GM18511 (cell line): ENCODE data around the gene SLC24A3.

Experiments
- ATAC-seq: cut with Tn5 transposase; IDR thresholded peaks from one replicate; pipeline ENCODE4 v1.9.1; 2021; ENCODE audit warnings: mild to moderate bottlenecking, moderate library complexity; ENCODE audit not compliant: unreplicated experiment

SLC24A3 gene

DNA sequence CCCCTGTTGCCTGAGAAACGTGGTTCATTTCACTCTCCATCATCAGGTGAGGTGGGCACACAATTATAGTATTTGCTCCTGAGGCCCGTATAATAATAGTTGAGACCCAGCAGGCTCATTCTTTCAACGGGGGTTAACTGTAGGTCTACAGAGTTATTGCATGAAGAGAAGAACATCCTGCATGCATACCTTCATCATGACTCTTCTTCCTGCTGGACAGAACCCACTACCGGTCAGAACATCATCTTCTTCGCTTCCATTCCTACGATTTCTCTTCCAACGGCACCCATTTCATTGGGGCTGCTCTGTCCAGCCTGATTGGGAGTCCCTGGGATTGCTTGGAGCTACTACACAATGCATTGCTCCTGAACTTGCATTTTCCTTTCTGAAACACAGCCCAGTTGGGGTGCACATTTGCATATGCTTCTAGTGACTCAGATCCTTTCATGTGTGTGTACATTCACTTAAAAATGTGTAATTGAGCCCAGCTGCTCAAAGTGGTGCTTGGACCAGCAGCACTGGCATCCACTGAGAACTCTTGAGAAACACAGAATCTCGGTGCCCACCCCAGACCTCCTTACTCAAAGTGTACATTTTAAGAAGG, 57.4 kb downstream of the SLC24A3 start:
- ATAC-seq = no peak

DNA sequence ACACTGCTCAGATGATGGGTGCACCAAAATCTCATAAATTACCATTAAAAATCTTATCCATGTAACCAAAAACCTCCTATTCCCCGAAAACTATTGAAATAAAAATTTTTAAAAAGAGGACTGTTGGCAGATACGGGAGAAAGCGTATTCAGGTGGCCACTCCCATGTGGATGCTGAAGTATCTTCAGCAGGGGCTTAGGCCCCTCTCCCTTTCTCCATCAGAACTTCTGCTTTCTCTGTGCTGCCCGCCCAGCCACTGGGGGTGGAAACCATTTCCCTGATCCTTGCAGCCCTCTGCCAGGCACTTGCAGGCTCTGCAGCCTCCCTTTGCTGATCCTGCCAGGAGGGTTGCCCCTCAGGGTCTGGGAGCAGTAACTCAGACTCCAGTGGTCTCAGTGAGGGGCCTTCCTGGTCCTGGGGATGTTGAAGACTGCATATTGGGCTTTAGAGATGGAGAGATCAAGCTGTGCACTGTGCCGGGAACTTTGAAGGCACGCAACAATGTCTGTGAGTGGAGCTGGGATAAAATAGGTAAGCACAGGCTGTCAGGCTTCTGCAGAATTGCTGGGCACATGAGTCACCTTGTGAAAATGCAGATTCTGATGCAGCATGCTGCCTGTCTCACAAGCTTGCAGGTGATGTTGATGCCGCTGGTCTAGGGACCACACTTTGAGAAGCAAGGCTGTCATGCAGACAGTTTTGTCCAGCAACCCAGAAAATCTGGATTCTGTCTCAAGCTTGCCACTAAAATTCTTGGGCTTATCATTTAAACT, 59.6 kb downstream of the SLC24A3 start:
- ATAC-seq = no peak

DNA sequence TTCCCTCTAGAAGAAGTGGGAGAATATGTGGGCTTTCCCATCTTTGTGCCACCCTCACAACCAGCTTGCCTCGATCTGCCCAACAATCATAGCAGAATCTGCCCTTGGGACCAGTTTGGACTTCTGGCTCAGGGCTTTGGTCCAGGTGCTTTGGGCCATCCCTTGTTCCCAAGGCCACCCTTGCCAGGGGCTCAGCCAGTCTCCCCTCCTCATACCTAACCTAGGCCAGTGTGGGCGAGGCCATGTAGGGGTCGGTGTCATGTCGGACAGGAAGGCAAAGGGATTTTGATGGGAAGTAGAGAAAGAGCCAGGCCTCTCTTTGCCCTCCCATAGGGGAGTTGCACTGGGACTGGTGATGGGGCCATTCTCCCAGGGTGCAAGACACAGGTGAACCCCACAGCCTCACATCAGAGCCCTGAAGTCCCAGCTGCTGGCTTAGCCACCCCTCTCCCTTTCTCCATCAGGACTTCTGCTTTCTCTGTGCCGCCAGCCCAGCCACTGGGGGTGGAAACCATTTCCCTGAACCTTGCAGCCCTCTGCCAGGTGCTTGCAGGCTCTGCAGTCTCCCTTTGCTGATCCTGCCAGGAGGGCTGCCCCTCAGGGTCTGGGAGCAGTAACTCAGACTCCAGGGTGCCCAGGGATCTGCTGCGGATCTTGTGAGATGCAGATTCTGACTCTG, 60.7 kb downstream of the SLC24A3 start:
- no peak for ATAC-seq

DNA sequence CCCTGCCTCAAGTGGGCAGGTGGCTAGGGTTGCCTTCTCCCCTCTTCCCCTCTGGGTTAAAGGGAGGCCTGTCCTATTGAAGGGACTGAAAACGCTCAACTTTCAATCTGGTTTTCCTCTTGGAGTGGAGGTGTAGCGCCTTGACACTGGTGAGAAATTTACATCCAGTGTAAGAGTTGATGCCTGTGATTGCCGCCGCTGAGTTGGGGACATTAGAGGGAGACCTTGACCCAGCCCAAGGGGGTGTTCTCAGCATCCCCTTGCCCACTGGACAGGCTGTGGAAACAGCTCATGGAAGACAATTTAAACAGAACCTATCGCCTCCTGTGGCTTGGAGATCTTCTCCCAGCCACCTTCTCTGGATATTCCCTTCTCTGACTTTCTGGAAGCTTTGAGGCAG, 61.6 kb downstream of the SLC24A3 start:
- no peak for ATAC-seq

DNA sequence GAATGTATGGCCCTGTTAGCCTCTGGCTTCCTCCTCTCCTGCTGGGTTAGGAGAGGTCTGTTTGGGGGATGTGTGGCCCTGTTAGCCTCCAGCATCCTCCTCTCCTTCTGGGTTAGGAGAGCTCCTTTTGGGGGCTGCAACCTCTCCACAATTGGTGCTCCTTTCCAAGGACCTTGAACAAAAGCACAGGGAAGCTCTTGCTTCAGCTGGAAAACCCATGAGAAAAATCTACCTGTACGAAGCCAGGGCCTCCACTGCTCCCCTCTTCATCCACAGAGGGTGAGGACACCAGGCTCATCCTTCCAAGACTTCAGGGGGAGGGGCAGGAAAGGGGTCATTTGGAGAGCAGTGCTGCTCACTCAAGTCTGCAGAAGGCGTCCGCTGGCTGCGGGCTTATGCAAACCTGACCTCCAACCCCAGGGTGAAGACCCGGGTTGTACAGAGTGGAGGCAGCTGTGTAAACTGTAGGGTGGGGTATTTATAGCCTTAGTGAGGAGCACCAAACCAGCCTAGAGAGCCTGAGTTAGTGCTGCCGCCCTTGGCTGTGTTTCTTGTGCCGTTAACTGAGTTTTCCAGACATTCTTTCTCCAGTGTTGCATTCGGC, 62.1 kb downstream of the SLC24A3 start:
- ATAC-seq = no peak

DNA sequence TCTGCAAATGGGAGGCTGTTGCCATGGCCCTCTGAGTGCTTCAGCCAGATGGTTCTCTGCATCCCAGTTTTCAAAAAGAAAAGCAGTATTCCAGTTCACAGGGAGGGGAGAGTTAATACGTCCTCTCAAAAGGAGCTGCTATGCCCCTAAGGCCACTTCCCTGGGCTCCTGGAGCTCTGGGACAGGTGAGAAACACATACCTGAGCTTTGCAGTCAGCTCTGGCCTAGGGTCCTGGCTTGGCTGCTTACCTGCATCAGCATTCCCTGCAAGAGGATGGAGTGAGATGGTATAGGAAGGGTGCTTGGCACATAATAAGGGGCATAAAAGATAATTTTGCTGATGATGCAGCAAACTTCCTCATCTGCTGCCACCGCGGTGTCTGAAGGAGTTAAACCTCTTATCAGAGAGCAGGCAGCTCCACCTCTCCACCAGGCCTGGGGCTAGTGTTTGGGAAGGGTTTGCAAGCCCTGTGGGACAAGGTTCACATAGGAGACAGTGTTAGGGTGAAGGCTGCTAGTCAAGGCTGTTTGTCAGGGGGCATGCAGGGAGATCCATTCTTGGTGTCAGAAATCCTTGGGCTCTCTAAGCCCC, 62.7 kb downstream of the SLC24A3 start:
- no peak for ATAC-seq

DNA sequence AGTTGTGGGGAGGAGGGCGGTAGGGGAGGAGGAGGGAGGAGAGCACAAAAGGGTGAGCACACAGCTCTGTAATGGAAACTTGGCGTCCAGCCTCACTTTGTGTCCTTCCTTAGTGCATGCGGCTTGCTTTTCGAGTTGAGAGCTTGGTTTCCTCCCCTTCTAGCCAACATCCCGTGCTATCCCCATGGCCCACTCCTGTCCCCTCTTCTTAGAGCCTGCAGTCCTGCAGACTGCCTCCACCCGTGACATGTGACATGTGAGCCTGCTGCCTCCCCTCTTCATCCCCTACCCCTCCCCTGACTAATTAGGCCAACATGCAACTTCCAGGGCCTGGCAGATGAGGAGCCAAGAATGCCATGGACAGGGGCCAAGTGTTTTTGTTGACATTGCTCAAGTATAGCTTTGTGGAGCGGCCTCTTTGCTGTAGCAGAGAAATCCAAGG, 63.2 kb downstream of the SLC24A3 start:
- ATAC-seq = no peak

DNA sequence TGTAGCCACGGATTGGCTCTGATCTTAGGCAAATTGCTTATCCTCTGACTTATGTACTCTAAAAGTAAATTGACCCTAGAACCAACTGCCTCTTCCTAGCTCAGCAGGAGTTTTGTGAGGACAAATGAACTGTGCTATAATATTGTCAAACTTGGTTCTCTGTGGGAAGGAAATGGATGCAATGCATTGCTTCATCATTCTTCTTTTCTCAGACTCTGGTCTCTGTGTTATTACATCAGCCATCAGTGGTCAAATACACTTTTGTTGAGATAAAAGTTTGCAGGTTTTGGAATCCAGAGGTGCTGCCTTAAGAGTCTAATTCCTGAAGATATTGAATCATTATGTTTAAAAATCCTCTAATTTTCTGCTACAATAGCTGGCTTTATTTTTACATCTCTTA, 64.9 kb downstream of the SLC24A3 start:
- ATAC-seq = no peak

DNA sequence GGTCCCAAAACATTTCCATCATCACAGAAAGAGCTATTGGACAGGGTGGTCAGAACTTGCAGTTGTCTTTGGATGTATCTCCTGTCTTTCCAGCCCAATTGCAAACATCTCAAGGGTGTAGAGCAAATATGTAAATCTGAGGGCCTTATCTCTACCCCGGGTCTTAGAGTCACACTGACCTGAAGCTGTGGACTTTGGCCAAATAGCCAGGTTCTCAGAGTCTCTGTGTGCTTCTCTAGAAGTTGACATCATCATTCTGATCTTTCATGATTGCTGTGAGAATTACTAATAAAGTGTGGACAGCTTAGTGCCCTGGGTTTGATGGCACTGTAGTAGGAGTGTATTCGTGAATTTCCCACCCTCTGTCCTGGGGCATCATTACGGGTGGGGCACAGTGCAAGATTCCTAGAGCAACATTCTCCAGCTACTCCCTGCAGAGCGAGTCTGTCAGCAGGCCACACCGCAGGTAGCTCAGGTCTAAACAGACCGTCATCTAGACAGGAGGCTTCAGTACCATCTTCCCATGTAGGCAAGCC, 71.1 kb downstream of the SLC24A3 start:
- no peak for ATAC-seq

DNA sequence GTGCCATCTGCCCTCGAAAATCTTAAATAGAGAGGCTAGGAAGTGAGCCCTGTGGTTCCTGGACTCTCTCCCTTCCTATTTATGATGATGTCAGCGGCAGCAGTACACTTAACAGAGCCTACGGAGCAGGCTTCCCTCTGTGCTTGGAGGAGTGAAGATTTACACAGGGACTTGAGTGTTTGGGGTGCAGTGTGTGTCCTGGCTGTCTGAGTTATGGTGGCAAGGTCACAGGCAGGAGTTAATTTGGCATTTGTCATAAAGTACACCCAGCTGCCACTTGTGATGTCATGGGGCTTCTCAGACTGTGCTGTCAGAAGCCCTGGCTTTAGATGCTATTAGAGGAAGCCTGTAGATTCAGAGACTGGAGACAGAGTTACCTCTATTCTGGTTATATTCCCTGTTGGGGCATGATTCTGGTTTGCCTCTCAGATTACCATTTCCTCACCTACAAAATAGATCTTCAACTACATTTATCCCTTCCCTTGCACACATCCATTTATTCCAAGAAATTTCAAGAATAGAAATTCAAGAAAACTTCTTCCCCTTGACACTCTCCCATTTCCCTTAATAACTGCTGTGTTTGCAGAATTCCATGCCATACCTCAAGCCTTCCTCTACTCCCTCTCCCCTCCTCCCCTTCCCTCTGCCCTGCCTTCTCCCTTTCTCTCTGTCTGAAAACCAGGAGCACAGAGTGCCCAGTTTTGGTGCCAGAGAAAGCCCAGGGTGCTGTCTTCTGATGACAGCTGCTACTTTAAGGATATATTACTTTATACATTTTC, 72.1 kb downstream of the SLC24A3 start:
- ATAC-seq = no peak

DNA sequence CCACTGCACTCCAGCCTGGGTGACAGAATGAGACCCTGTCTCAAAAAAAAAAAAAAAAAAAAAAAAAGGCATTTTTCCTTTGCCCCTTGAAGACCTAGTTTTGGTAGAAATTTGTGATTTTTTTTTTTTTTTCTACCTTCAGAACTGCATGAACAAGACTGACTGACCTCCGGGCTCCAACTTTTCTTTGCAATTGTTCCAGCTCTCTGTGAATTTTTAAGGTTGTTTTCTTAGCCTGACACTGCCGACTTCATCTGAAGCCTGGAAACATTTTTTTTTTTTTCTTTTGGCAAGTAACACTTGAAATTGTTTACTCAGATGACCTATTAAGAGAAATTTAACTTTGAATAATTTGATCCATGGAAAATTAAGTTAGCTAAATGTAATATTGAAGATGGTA, 73.0 kb downstream of the SLC24A3 start:
- ATAC-seq = no peak

DNA sequence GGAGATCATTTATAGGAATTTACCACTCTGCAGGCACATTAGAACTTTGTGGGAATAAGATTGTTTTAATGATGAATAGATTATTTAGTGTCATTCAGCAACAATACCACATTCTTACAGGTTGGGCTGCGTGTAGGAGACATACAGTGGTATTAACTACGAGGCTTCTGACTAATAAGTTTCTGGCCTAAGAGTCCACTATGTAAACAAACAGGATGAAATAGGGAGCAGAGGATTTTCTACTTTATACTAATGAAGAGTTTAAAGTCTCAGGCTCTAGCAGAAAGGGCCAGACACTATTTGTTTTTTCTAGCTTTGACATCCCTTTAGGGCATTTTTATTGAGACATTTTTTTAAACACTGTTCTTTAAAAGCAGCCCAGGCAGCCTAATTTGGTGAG, 75.6 kb downstream of the SLC24A3 start:
- ATAC-seq = no peak

DNA sequence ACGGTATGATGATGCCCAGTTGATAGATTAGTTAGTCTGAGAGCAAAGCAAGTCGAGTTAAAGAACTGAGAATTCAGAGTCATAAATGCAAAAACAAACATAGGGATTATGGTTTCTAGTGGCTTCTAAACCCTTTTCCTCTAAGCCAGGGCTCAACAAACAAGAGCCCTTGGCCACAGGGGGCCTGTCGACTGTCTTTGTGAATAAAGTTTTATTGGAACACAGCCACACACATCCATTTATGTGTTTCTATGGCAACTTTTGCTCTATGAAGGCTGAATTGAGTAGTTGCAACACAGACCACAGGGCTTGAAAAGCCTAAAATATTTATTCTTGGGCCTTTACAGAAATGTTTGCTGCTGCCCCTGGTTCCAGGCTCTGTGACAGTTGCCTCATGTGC, 76.2 kb downstream of the SLC24A3 start:
- no peak for ATAC-seq

DNA sequence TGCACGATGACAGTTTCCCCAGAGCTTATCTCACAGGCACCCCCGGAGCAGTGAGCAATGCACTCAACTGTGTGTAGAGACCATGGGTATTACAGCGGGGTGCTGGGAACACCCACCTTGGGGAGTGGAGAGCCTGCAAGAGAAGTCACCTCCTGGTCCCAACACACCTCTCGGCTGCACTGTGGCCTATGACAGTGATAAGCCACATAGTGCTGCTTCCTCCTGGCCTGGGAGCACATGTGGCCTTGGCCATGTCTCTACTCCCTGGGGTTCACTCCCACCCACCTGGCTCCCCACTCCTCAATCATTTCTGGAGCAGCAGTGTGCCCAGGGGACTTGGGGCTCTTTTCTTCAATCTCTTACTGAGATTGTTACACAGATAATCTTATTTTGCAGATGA, 77.0 kb downstream of the SLC24A3 start:
- ATAC-seq = no peak

DNA sequence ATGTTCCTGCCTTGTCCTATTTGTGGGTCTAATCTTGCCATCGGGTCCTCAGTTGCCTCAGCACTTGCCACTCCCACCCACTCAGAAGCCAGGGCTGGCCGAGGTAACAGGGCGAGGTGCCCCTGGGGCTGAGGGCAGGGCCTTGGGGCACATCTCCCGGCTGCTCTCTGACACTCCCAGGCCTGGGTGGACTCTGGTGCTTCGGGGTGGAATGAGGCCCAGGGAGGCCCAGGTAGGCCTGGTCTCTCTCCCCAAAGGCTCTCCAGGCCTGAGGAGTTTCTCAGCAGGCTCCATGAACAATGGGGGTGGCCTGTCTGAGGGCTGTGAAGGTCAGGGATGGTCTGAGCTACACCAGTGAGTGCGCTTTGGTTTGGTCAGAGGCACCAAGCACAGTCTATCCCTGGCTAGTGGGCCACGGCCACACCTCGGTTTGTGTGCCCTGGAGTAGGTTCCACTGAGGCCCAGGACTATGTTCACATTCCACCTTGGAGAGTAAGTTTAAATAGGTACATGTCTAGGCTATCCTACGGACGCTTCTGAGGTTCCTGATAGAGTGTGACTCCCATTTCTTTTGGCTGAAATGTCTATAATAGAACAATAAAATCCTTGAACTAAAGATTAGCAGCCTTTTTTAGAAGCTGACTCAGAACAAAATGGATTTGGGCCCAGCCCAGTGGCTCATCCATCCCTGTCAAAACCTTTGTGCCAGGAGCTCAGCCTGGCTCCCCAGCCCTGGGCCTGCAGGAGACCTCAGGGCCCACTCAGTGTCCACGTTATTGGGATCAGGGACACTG, 78.8 kb downstream of the SLC24A3 start:
- ATAC-seq = no peak

DNA sequence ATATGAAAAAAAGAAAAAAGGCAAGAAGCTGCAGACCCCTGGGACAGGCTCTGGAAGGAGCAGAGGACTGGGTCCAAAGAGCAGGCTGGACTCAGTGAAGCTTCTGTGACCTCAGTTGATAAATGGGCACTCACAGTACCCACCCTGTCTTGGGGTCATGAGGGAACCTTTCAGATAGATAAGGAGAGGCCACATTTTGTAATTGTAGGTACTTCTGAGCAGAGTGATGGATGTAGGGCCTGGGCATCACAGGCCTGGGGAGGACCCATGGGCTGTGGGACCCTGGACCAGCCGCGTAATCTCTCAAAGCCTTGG, 79.3 kb downstream of the SLC24A3 start:
- ATAC-seq = no peak

DNA sequence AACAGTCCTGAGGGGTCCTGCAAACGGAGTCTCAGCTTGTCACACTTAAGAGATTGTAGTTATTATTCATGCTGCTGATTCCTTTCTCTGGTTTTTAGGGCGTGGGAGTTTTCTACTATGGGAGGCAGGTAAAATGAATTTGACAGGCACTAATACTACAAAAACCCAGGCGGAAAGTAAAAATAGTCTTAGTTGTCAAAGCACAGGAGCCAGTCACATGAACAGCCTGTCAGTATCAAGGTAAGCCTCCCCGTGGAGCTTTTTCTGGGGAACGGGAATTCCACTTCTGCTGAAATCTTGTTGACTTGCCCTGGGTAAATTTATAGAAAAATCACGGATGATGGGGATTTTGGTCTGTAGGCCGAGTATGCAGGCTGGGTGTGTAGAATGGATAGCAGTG, 79.8 kb downstream of the SLC24A3 start:
- no peak for ATAC-seq

DNA sequence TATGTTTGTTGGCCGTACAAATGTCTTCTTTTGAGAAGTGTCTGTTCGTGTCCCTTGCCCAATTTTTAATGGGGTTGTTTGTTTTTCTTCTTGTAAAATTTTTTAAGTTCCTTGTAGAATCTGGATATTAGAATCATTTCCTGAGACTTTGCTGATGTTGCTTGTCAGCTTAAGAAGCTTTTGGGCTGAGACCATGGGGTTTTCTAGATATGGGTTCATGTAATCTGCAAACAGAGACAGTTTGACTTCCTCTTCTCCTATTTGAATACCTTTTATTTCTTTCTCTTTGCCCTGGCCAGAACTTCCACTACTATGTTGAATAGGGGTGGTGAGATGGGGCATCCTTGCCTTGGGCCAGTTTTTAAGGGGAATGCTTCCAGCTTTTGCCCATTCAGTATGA, 82.6 kb downstream of the SLC24A3 start:
- no peak for ATAC-seq

DNA sequence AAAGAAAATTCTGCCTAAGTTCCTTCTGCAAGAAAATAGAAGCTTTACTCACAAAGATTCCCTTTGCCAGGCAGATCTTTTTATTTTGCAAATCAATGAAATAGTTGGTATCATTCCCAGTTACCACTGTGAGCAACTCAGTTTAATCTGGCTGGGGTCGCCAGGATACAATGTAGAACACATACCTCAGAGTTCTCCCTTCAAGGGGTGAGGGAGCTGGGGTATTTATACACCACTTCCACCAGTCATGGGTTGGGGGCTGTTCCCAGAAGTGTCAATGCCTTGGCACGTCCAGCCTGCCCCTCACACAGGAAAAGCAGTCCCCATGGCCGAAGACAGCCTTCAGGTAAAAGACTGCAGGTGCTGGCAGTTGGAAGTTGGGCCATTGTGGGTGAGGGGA, 86.2 kb downstream of the SLC24A3 start:
- ATAC-seq = no peak

DNA sequence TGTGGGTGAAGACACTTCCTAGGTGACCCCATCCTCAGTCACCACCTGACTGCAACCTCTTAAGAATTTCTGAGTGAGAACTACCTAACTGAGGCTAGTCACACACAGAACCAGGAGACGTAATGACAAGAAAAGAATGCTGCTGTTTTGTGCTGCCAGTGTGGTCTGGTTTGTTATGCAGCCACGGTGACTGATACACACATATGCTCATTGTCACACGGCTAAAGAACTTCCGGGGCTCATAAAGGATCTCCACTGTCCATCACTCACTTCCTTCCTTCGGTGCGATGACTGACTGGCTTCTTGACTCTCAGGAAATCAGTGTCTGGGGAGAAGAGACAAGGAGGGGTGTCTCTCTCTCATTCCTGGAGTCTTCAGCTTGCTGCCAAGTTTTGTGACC, 88.0 kb downstream of the SLC24A3 start:
- no peak for ATAC-seq
